CD4-positive, alpha-beta memory T cell (primary cell): ENCODE data around the gene GALNT10. TPM values are rescaled to one million over a fixed set of nuclear protein-coding genes. Genes with fewer than 3 reads are reported as not detected.

Experiments
- CTCF ChIA-PET: fragments of 350-600 bp; sonication (Branson Sonifier 250); formaldehyde crosslinking; loops from one replicate; lab custom pipeline; 2021; ENCODE audit warnings: inconsistent platforms; ENCODE audit not compliant: partially characterized antibody; lab: Charles Lee
- POLR2A ChIA-PET: fragments of 350-600 bp; sonication (Branson Sonifier 250); formaldehyde crosslinking; loops from one replicate; lab custom pipeline; 2021; ENCODE audit not compliant: partially characterized antibody; lab: Charles Lee
- DNase-seq, 5 donors: peaks; one replicate each; pipeline versions ENCODE4 v3.0.0 to v3.0.0-alpha.2; 2020 to 2022; ENCODE audit warnings: mixed read lengths in 1 of 5
- H3K27ac ChIP-seq: one replicate; pipeline ENCODE4 v1.7.0; 2013; ENCODE audit warnings: low read depth, low read length
- H3K27me3 ChIP-seq: 2 replicates; pipeline ENCODE4 v1.7.0; 2013; ENCODE audit warnings: mild to moderate bottlenecking, low read length, moderate library complexity; ENCODE audit not compliant: insufficient read depth
- H3K36me3 ChIP-seq: 2 replicates; pipeline ENCODE4 v1.7.0; 2013; ENCODE audit warnings: mild to moderate bottlenecking, low read length, moderate library complexity; ENCODE audit not compliant: insufficient read depth
- H3K4me1 ChIP-seq: 2 replicates; pipeline ENCODE4 v1.7.0; 2013; ENCODE audit warnings: mild to moderate bottlenecking, low read length, moderate library complexity; ENCODE audit not compliant: insufficient read depth
- H3K4me3 ChIP-seq, 2 donors: one replicate each; pipeline ENCODE4 v1.7.0; 2013; ENCODE audit warnings: low read length in 2 of 2, mild to moderate bottlenecking in 1 of 2
- H3K9me3 ChIP-seq, 2 donors: one replicate each; pipeline ENCODE4 v1.7.0; 2013; ENCODE audit warnings: low read length in 2 of 2, control low read depth in 1 of 2; ENCODE audit not compliant: control insufficient read depth in 1 of 2
- H3K27ac Mint-ChIP-seq, 7 donors: one replicate each; pipeline ENCODE4 v1.8.0; 2020 to 2021; ENCODE audit warnings: mixed read lengths in 7 of 7, mild to moderate bottlenecking in 6 of 7, inconsistent platforms in 3 of 7, moderate library complexity in 3 of 7
- H3K27me3 Mint-ChIP-seq, 2 donors: one replicate each; pipeline ENCODE4 v1.8.0; 2020 to 2021; ENCODE audit warnings: mixed read lengths in 2 of 2
- H3K36me3 Mint-ChIP-seq, 2 donors: one replicate each; pipeline ENCODE4 v1.8.0; 2020 to 2021; ENCODE audit warnings: mixed read lengths in 2 of 2, inconsistent platforms in 1 of 2, mild to moderate bottlenecking in 1 of 2
- H3K4me1 Mint-ChIP-seq, 4 donors: one replicate each; pipeline ENCODE4 v1.8.0; 2020 to 2021; ENCODE audit warnings: mixed read lengths in 4 of 4, mild to moderate bottlenecking in 1 of 4
- H3K4me3 Mint-ChIP-seq, 8 donors: one replicate each; pipeline ENCODE4 v1.8.0; 2020 to 2021; ENCODE audit warnings: mixed read lengths in 8 of 8, mild to moderate bottlenecking in 7 of 8, moderate library complexity in 6 of 8, inconsistent platforms in 3 of 8
- H3K9me3 Mint-ChIP-seq, 8 donors: one replicate each; pipeline ENCODE4 v1.8.0; 2020 to 2021; ENCODE audit warnings: mixed read lengths in 8 of 8, mild to moderate bottlenecking in 5 of 8, inconsistent platforms in 3 of 8, moderate library complexity in 1 of 8
- intact Hi-C: fragments of 100-400 bp; cut with micrococcal nuclease; formaldehyde crosslinking; loops from one replicate; pipeline ENCODE4 v1.15.1; 2023
- polyA plus RNA-seq, 2 donors: library from polyadenylated mRNA; unstranded; fragments of 300-500 nt; fragmentation: Illumina TruSeq; gene quantifications; one replicate each; pipeline ENCODE4 v1.2.3, GENCODE V29; 2021
- total RNA-seq, 2 experiments: library from RNA; stranded (reverse); gene quantifications; one replicate each; pipeline ENCODE4 v1.2.3, GENCODE V29; 2021

GALNT10 gene
- total and polyA plus RNA-seq, 4 experiments from 2014 or later = 9.6 to 35.7 (median 26.8) TPM

DNA sequence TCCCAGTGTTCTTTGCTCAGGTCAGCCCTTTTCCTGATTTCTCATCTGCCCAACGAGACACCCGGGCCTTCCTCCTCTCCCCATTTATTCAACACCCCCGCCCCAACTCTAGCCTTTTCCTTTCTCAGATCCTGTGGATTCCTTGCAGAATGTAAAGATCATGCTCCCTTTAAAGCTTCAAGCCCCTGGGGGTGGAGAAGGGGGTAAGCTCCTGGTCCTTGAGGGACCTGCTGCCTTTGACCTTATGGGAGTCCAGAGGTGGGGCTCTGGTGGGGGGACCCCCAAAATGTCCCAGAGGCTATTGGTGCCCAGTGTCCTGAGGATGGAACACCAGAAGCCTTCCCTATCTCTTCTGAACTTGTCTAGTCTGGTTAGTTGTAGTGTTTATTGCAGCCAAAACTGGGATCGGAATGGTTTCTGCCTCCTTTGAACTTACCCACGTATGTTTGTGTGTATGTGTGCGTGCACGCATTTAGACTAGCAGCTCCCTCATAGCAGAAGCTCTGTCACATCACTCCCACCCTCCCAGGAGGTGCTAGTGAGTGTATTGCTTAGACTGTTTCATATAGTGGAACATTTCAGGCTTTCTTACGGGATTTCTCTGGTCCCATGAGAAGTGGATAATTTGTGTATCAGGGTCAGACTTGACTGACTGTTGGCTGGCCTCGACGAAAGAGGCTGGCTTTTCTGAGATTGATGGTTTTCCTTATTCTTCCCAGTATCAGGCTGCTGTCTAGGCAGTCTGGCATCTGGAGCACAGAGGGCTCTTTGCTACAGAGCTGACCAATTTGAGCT is 1.1 kb downstream of the GALNT10 start:
- Mint-ChIP-seq H3K27ac (peak overlapping the region; percentile 82 to 98 (median 93)), H3K9me3 (peaks cover 0 to 2% (median 0%) of the 10 kb centered on the region in 8 donors), H3K4me1 (peaks cover 36 to 68% (median 51%) of the 10 kb centered on the region in 4 donors), H3K36me3 (peaks cover 7 to 18% of the 10 kb centered on the region in 2 donors), H3K4me3 (peak overlapping the region; percentile 90 to 97 (median 95)), H3K27me3 (no peaks in the 10 kb centered on the region)
- Histone ChIP-seq H3K27me3 (no peaks in the 10 kb centered on the region), H3K9me3 (no peaks in the 10 kb centered on the region), H3K4me3 (peak overlapping the region in 1 of 2 donors; percentile 76), H3K27ac (peak overlapping the region; percentile 64), H3K36me3 (no peaks in the 10 kb centered on the region), H3K4me1 (peaks cover 41% of the 10 kb centered on the region)
- peak in 4 of 5 donors; percentile 19 to 52 (median 32) for DNase-seq
- ChIA-PET POLR2A (interaction anchor here (1.1 to 7.3 kb wide), 11 partner anchors 10 to 566 kb away, joined by 3 to 105 read pairs (median 11); partner anchors contain the start of genes FAM114A2 and MFAP3), CTCF (interaction anchor here (1.5 to 6.8 kb wide), 7 partner anchors 8 to 213 kb away, joined by 3 to 61 read pairs (median 15); no protein-coding TSS in a partner anchor)
- intact Hi-C loops = loop anchor here (2.0 to 5.0 kb wide), 2 partner anchors 253 to 566 kb away; partner anchors contain the start of genes LARP1 and SAP30L

GRCh38 chr5:154193283-154193682 is 2.8 kb downstream of the GALNT10 start:
- ChIA-PET CTCF (interaction anchor here (1.7 to 6.8 kb wide), 5 partner anchors 9 to 212 kb away, joined by 6 to 61 read pairs (median 12); no protein-coding TSS in a partner anchor), POLR2A (interaction anchor here (0.5 to 7.3 kb wide), 5 partner anchors 9 to 155 kb away, joined by 3 to 105 read pairs (median 9); partner anchors contain the start of genes FAM114A2 and MFAP3)
- H3K27me3 Mint-ChIP-seq = no peaks in the 10 kb centered on the region
- peak overlapping the region in 4 of 8 donors; percentile 35 to 96 (median 69) for H3K4me3 Mint-ChIP-seq
- Histone ChIP-seq H3K36me3 (no peaks in the 10 kb centered on the region), H3K27ac (no peak overlapping the region), H3K27me3 (no peaks in the 10 kb centered on the region), H3K4me3 (no peak overlapping the region), H3K4me1 (peaks cover 57% of the 10 kb centered on the region), H3K9me3 (no peaks in the 10 kb centered on the region)
- H3K27ac Mint-ChIP-seq = peak overlapping the region in 6 of 7 donors; percentile 48 to 93 (median 75)
- intact Hi-C loops = loop anchor here (5.0 kb wide), 1 partner anchor 564 kb away; the partner anchor contains the start of gene LARP1
- H3K4me1 Mint-ChIP-seq = peaks cover 48 to 78% (median 60%) of the 10 kb centered on the region in 4 donors
- peaks cover 9 to 24% of the 10 kb centered on the region in 2 donors for H3K36me3 Mint-ChIP-seq
- no peak for DNase-seq
- H3K9me3 Mint-ChIP-seq = peaks cover 0 to 2% (median 0%) of the 10 kb centered on the region in 8 donors

DNA sequence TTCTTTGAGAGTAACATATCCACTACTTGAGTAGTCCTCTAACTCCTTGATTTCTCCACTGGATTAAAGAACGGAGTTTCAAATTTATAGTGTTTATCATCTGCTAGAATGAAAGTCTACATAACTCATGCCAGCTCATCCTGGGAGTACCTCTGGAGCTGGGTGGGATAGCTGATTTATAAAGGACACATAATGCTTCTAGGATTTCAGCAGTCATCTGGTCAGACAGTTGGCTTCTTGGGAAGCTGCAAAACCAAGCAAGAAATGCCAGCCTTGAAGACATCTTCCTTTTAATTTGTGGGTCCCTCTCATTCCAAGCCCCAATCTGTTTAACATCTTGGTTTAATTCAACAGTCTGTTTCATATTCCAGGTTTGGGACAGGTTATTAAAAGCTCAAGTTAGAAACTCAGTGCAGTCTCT is 3.2 kb downstream of the GALNT10 start:
- POLR2A ChIA-PET = interaction anchor here (0.5 to 7.3 kb wide), 3 partner anchors 9 to 131 kb away, joined by 3 to 105 read pairs (median 9); no protein-coding TSS in a partner anchor
- H3K4me3 ChIP-seq = no peak overlapping the region

DNA sequence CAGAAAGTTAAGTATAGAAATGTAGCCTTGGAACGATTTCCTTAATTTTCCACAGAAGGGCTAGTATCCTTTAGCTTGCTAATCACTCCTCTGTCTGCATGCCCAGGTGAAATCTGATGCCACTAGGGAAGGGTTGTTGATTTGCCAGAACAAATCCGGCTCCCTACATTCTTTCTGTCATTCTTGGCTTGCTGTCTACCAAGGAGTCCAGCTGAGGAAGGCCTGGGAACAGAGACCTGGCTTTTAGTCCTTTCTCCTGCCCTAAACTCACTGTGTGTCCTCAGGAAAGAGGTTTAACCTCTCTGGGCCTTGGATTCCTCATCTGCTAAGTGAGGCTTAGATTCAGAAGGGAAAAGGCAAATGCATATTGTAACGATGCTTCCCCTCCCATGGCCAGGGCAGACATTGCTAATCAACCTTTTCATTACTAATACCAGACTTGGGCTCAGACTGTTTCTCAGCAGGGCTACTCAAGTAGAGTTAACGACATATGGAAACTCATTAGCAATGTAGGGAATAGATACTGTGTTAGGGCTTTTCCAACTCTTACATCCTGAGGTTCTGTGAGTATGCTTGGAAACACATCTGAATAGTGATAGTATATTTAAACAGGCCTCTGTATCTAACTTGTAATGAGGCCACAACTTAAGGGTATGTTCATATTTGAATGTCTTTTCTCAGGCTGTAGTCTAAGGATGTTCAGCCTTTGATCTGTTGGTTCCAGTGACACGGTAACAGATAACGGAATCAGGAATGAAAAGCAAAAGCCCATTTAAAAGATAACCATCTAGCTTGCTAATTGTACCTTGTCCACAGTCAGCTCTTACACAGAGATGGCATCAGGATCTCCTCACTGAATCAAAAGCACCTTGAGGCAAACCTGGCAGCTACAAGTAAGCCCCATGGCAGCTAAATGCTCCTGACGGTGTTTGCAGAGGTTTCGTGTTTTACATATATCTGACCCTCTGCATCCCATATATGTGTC is 4.1 kb downstream of the GALNT10 start:
- Histone ChIP-seq H3K9me3 (no peaks in the 10 kb centered on the region), H3K27ac (no peak overlapping the region), H3K27me3 (no peaks in the 10 kb centered on the region), H3K36me3 (no peaks in the 10 kb centered on the region), H3K4me3 (no peak overlapping the region), H3K4me1 (peaks cover 62% of the 10 kb centered on the region)
- ChIA-PET CTCF (interaction anchor here (1.9 to 6.8 kb wide), 3 partner anchors 10 to 42 kb away, joined by 6 to 61 read pairs (median 12); no protein-coding TSS in a partner anchor), POLR2A (interaction anchor here (2.7 to 7.3 kb wide), 2 partner anchors 8 to 26 kb away, joined by 9 to 105 read pairs; no protein-coding TSS in a partner anchor)
- H3K27ac Mint-ChIP-seq = peak overlapping the region in 5 of 7 donors; percentile 14 to 75 (median 38)
- no peaks in the 10 kb centered on the region for H3K27me3 Mint-ChIP-seq
- no peak for DNase-seq
- no peaks in the 10 kb centered on the region for H3K9me3 Mint-ChIP-seq
- no peak overlapping the region for H3K4me3 Mint-ChIP-seq
- intact Hi-C loops = loop anchor here (5.0 kb wide), 1 partner anchor 563 kb away; the partner anchor contains the start of gene LARP1
- H3K36me3 Mint-ChIP-seq = peaks cover 11 to 27% of the 10 kb centered on the region in 2 donors
- H3K4me1 Mint-ChIP-seq = peaks cover 51 to 81% (median 65%) of the 10 kb centered on the region in 4 donors

More for the DNA sequence above, 3.2 kb downstream of the GALNT10 start:
- H3K36me3 Mint-ChIP-seq = peaks cover 11 to 25% of the 10 kb centered on the region in 2 donors
- CTCF ChIA-PET = interaction anchor here (1.9 to 6.8 kb wide), 4 partner anchors 9 to 211 kb away, joined by 6 to 61 read pairs (median 14); no protein-coding TSS in a partner anchor
- H3K27me3 Mint-ChIP-seq = no peaks in the 10 kb centered on the region
- peaks cover 0 to 2% (median 0%) of the 10 kb centered on the region in 8 donors for H3K9me3 Mint-ChIP-seq
- Histone ChIP-seq H3K9me3 (no peaks in the 10 kb centered on the region), H3K36me3 (no peaks in the 10 kb centered on the region), H3K27ac (no peak overlapping the region), H3K27me3 (no peaks in the 10 kb centered on the region), H3K4me1 (peaks cover 61% of the 10 kb centered on the region)
- intact Hi-C loops = loop anchor here (5.0 kb wide), 1 partner anchor 564 kb away; the partner anchor contains the start of gene LARP1
- H3K4me1 Mint-ChIP-seq = peaks cover 50 to 81% (median 63%) of the 10 kb centered on the region in 4 donors
- H3K4me3 Mint-ChIP-seq = peak overlapping the region in 1 of 8 donors; percentile 35
- no peak for DNase-seq
- H3K27ac Mint-ChIP-seq = peak overlapping the region in 4 of 7 donors; percentile 27 to 86 (median 64)

- Histone ChIP-seq H3K27ac (no peak overlapping the region), H3K27me3 (no peaks in the 10 kb centered on the region), H3K36me3 (no peaks in the 10 kb centered on the region), H3K4me1 (peaks cover 64% of the 10 kb centered on the region), H3K4me3 (no peak overlapping the region), H3K9me3 (no peaks in the 10 kb centered on the region)
- DNase-seq = no peak
- POLR2A ChIA-PET = interaction anchor here (1.3 to 3.0 kb wide), 4 partner anchors 11 to 157 kb away, joined by 4 to 10 read pairs (median 8); partner anchors contain the start of genes FAM114A2 and MFAP3
- H3K4me3 Mint-ChIP-seq = peak overlapping the region in 3 of 8 donors; percentile 1 to 41 (median 5)
- no peaks in the 10 kb centered on the region for H3K27me3 Mint-ChIP-seq
- H3K36me3 Mint-ChIP-seq = peaks cover 11 to 24% of the 10 kb centered on the region in 2 donors
- intact Hi-C loops = no loop called here
- no peaks in the 10 kb centered on the region for H3K9me3 Mint-ChIP-seq
- peaks cover 52 to 90% (median 74%) of the 10 kb centered on the region in 4 donors for H3K4me1 Mint-ChIP-seq
- peak overlapping the region; percentile 76 to 95 (median 89) for H3K27ac Mint-ChIP-seq
- CTCF ChIA-PET = interaction anchor here (1.3 to 6.7 kb wide), 8 partner anchors 6 to 124 kb away, joined by 4 to 46 read pairs (median 14); partner anchors contain the start of gene GALNT10
Measured at GRCh38 chr5:154196281-154196680, 5.7 kb downstream of the GALNT10 start.
